Nephron (organoid): ENCODE measurements around the gene ABCA6.

ENCODE experiments used
- H3K27ac Mint-ChIP-seq, 3 experiments: 2 replicates each; pipeline ENCODE4 v1.8.0; 2020; ENCODE audit warnings: mixed read lengths in 3 of 3, mild to moderate bottlenecking in 2 of 3, moderate library complexity in 1 of 3
- H3K27me3 Mint-ChIP-seq: 2 replicates; pipeline ENCODE4 v1.8.0; 2021; ENCODE audit warnings: low read depth, mild to moderate bottlenecking, moderate library complexity, mixed read lengths
- H3K36me3 Mint-ChIP-seq: 2 replicates; pipeline ENCODE4 v1.8.0; 2020; ENCODE audit warnings: low read depth, mixed read lengths
- H3K4me1 Mint-ChIP-seq: 2 replicates; pipeline ENCODE4 v1.8.0; 2020; ENCODE audit warnings: mixed read lengths
- H3K4me3 Mint-ChIP-seq, 3 experiments: 2 replicates each; pipeline ENCODE4 v1.8.0; 2020; ENCODE audit warnings: mild to moderate bottlenecking in 3 of 3, mixed read lengths in 3 of 3, moderate library complexity in 2 of 3
- H3K9me3 Mint-ChIP-seq: 2 replicates; pipeline ENCODE4 v1.8.0; 2020; ENCODE audit warnings: mixed read lengths
- CTCF ChIP-seq, 3 experiments: fragments of 200-600 bp; sonication (generic); IDR thresholded peaks; one replicate each; pipeline ENCODE4 v1.5.0; 2021; ENCODE audit warnings: antibody characterized with exemption in 3 of 3; ENCODE audit not compliant: unreplicated experiment in 3 of 3

The ABCA6 gene

GRCh38 chr17:69042308-69042707, 99.4 kb downstream of the ABCA6 start:
- H3K27me3 Mint-ChIP-seq = no peaks in the 10 kb centered on the region
- peaks cover 13% of the 10 kb centered on the region for H3K9me3 Mint-ChIP-seq
- H3K27ac Mint-ChIP-seq = no peak overlapping the region
- peaks cover 12% of the 10 kb centered on the region for H3K36me3 Mint-ChIP-seq
- H3K4me3 Mint-ChIP-seq = no peak overlapping the region
- TF ChIP-seq CTCF (IDR thresholded peaks at IDR 0.05; ENCODE audit: unreplicated experiment in 3 of 3) = no peak
- H3K4me1 Mint-ChIP-seq = peaks cover 4% of the 10 kb centered on the region

- H3K27ac Mint-ChIP-seq = no peak overlapping the region
- H3K36me3 Mint-ChIP-seq = no peaks in the 10 kb centered on the region
- no peaks in the 10 kb centered on the region for H3K27me3 Mint-ChIP-seq
- no peak for TF ChIP-seq CTCF (IDR thresholded peaks at IDR 0.05; ENCODE audit: unreplicated experiment in 3 of 3)
- no peaks in the 10 kb centered on the region for H3K4me1 Mint-ChIP-seq
- no peak overlapping the region for H3K4me3 Mint-ChIP-seq
- H3K9me3 Mint-ChIP-seq = peaks cover 8% of the 10 kb centered on the region
These were observed 109.9 kb downstream of the ABCA6 start for GRCh38 chr17:69031839-69032238.

GRCh38 chr17:69030169-69030568, 111.5 kb downstream of the ABCA6 start:
- Mint-ChIP-seq H3K9me3 (peaks cover 3% of the 10 kb centered on the region), H3K4me1 (no peaks in the 10 kb centered on the region), H3K27ac (no peak overlapping the region), H3K4me3 (no peak overlapping the region), H3K36me3 (no peaks in the 10 kb centered on the region), H3K27me3 (no peaks in the 10 kb centered on the region)
- TF ChIP-seq CTCF (IDR thresholded peaks at IDR 0.05; ENCODE audit: unreplicated experiment in 3 of 3) = no peak
